KMS-11 (cell line): Measurements from ENCODE around the gene OR56B4.
A peak's percentile ranks its signal among the peaks of the same experiment; 100 is the strongest.
"Not testable (repeated sequence)": the region's sequence is repeated elsewhere in the genome, so short reads cannot be mapped to it uniquely, and the experiment has no call there.

Experiments used
- H2AFZ ChIP-seq: fragments of 200-600 bp; sonication (generic); 2 replicates; pipeline ENCODE4 v1.6.1; 2016; ENCODE audit warnings: antibody characterized with exemption, mixed run types, low read depth
- H3K27ac ChIP-seq: fragments of 200-600 bp; sonication (generic); 2 replicates; pipeline ENCODE4 v1.6.1; 2016; ENCODE audit warnings: mild to moderate bottlenecking, mixed run types
- H3K27me3 ChIP-seq: fragments of 200-600 bp; sonication (generic); 2 replicates; pipeline ENCODE4 v1.6.1; 2017; ENCODE audit warnings: mild to moderate bottlenecking, low read depth, mixed run types, moderate library complexity; ENCODE audit not compliant: insufficient read depth
- H3K36me3 ChIP-seq: fragments of 200-600 bp; sonication (generic); 2 replicates; pipeline ENCODE4 v1.6.1; 2017; ENCODE audit warnings: mild to moderate bottlenecking, mixed run types; ENCODE audit not compliant: insufficient read depth
- H3K4me1 ChIP-seq: fragments of 200-600 bp; sonication (generic); 2 replicates; pipeline ENCODE4 v1.6.1; 2016; ENCODE audit warnings: mild to moderate bottlenecking, low read depth, mixed run types; ENCODE audit not compliant: poor library complexity, severe bottlenecking
- H3K4me2 ChIP-seq: fragments of 200-600 bp; sonication (generic); 2 replicates; pipeline ENCODE4 v1.7.0; 2016; ENCODE audit warnings: mild to moderate bottlenecking, mixed run types
- H3K4me3 ChIP-seq: fragments of 200-600 bp; sonication (generic); IDR thresholded peaks from 2 replicates; pipeline ENCODE4 v1.6.1; 2017; ENCODE audit warnings: low read depth, low read length, mixed read lengths; ENCODE audit not compliant: insufficient read depth
- H3K79me2 ChIP-seq: fragments of 200-600 bp; sonication (generic); 2 replicates; pipeline ENCODE4 v1.6.1; 2016; ENCODE audit warnings: low read depth, mixed run types; ENCODE audit not compliant: insufficient read depth
- H3K9ac ChIP-seq: fragments of 200-600 bp; sonication (generic); 2 replicates; pipeline ENCODE4 v1.6.1; 2016; ENCODE audit warnings: mild to moderate bottlenecking, mixed run types
- H4K20me1 ChIP-seq: fragments of 200-600 bp; sonication (generic); 2 replicates; pipeline ENCODE4 v1.6.1; 2016; ENCODE audit warnings: mild to moderate bottlenecking, mixed run types; ENCODE audit not compliant: insufficient read depth
- TF ChIP-seq, protein P1 (sequence below): fragments of 200-600 bp; sonication (generic); conservative IDR thresholded peaks from 2 replicates; pipeline ENCODE4 v1.6.1; 2017; ENCODE audit warnings: low read depth, mild to moderate bottlenecking, antibody characterized with exemption, low read length, moderate library complexity, mixed read lengths

OR56B4 gene

DNA sequence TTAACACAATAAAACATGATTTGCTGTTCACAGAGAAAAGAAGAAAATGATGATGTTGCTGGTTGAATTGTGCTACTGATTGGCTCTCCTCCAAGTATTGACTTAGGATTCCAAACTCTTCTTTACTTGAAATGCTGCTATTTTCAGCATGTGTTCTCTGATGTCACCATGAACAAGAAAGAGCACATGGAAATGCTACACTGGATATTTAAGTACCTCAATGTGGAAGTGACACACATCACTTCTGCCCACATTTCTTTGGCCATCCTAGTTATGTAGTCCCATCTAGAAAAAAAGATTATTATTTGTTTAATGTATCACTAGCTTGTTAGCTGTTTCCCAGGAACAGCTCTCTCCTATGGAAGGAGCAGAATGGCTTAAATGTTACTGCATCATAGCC, 35.5 kb downstream of the OR56B4 start:
- Histone ChIP-seq H3K4me3 (no peak overlapping the region), H3K79me2 (no peaks in the 10 kb centered on the region), H4K20me1 (no peaks in the 10 kb centered on the region), H3K4me2 (no peak overlapping the region), H3K27ac (no peak overlapping the region), H3K4me1 (no peaks in the 10 kb centered on the region), H2AFZ (no peak overlapping the region), H3K9ac (no peak overlapping the region), H3K36me3 (no peaks in the 10 kb centered on the region), H3K27me3 (no peaks in the 10 kb centered on the region)
- TF ChIP-seq, protein P1, sequence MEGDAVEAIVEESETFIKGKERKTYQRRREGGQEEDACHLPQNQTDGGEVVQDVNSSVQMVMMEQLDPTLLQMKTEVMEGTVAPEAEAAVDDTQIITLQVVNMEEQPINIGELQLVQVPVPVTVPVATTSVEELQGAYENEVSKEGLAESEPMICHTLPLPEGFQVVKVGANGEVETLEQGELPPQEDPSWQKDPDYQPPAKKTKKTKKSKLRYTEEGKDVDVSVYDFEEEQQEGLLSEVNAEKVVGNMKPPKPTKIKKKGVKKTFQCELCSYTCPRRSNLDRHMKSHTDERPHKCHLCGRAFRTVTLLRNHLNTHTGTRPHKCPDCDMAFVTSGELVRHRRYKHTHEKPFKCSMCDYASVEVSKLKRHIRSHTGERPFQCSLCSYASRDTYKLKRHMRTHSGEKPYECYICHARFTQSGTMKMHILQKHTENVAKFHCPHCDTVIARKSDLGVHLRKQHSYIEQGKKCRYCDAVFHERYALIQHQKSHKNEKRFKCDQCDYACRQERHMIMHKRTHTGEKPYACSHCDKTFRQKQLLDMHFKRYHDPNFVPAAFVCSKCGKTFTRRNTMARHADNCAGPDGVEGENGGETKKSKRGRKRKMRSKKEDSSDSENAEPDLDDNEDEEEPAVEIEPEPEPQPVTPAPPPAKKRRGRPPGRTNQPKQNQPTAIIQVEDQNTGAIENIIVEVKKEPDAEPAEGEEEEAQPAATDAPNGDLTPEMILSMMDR, result no peak

DNA sequence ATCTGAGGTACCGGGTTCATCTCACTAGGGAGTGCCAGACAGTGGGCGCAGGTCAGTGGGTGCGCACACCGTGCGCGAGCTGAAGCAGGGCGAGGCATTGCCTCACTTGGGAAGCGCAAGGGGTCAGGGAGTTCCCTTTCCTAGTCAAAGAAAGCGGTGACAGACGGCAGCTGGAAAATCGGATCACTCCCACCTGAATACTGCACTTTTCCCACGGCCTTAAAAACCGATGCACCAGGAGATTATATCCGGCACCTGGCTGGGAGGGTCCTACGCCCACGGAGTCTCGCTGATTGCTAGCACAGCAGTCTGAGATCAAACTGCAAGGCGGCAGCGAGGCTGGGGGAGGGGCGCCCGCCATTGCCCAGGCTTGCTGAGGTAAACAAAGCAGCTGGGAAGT, 36.3 kb downstream of the OR56B4 start:
- not testable (repeated sequence) for H3K9ac ChIP-seq, H3K27ac ChIP-seq, H3K27me3 ChIP-seq

DNA sequence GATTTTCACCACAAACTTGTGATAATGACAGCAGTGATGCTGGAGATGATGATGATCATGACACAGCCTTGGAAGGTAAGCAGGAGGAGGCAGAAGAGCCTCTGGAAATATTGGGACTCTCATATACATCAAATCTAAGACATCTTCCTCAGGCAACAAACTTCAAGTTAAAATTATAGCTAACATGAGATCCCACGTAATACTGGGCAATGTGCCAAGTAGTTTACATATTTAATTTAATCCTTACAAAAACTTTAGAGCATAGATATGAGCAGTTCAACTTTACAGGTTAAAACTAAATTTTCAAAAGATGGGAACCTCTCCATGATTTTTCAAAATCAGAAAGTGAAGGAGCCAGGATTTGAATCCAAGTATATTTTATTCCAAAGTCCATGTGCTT, 43.6 kb downstream of the OR56B4 start:
- Histone ChIP-seq H3K4me3 (no peak overlapping the region), H3K27ac (no peak overlapping the region), H2AFZ (no peak overlapping the region), H3K36me3 (no peaks in the 10 kb centered on the region), H3K27me3 (no peaks in the 10 kb centered on the region), H3K79me2 (no peaks in the 10 kb centered on the region), H3K4me1 (no peaks in the 10 kb centered on the region), H4K20me1 (no peaks in the 10 kb centered on the region), H3K4me2 (no peak overlapping the region), H3K9ac (no peak overlapping the region)
- TF ChIP-seq, protein P1, result no peak

More for the DNA sequence above, 36.3 kb downstream of the OR56B4 start:
- not testable (repeated sequence) for H3K79me2 ChIP-seq, H3K4me1 ChIP-seq, H3K36me3 ChIP-seq, H2AFZ ChIP-seq, H4K20me1 ChIP-seq, H3K4me3 ChIP-seq, H3K4me2 ChIP-seq

DNA sequence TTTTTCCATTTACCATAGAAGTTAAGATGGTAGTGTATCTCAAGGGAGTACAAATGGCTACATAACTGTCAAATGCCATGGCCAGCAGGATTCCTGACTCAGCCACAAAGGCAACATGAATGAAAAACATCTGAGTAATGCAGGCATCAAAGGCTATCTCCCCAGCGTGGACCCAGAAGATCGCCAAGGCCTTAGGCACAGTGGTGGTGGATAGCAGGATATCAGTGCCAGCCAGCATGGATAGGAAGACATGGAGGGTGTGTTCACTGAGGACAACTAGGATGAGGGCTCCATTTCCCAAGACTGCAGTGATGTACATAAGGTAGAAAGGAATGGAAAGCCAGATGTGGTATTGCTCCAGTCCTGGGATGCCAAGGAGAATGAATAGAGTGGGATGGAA, 44.6 kb downstream of the OR56B4 start:
- Histone ChIP-seq H3K27ac (no peak overlapping the region), H3K36me3 (no peaks in the 10 kb centered on the region), H3K27me3 (no peaks in the 10 kb centered on the region), H3K4me1 (no peaks in the 10 kb centered on the region), H4K20me1 (no peaks in the 10 kb centered on the region), H3K4me2 (no peak overlapping the region), H3K4me3 (no peak overlapping the region), H3K9ac (no peak overlapping the region), H2AFZ (no peak overlapping the region), H3K79me2 (no peaks in the 10 kb centered on the region)
- TF ChIP-seq, protein P1, result no peak

DNA sequence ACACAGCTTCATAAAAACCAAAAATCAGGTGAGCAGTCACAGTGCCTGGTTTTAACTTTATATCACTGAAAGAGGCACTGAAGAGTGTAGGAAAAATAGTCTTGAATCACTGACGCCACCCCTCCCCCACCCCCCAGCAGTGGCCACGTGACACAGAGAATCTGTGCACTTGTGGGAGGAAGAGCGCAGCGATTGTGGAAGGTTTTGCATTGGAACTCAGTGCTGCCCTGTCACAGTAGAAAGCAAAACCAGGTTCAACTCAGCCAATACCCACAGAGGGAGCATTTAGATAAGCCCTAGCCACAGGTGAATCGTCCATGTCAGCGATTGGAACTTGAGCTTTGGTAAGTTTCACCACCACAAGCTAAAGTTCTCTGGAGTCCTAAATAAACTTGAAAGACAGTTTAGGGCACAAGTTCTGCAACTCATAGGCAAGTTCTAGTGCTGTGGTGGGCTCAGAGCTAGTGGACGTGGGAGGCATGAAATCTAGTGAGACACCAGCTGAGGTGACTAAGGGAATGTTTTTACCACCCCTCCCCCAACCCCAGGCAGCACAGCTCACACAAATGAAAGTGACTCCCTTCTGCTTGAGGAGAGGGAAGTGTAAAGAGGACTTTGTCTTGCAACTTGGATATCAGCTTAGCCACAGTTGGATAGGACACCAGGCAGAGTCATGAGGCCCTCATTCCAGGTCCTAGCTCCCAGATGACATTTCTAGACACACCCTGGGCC, 49.3 kb downstream of the OR56B4 start:
- Histone ChIP-seq H3K9ac (peak overlapping the region; percentile 39; the same call in 1 of the 2 replicates), H3K79me2 (no peaks in the 10 kb centered on the region), H3K36me3 (no peaks in the 10 kb centered on the region), H3K4me3 (no peak overlapping the region), H3K27ac (peak overlapping the region; percentile 69), H3K4me1 (no peaks in the 10 kb centered on the region), H2AFZ (peak overlapping the region; percentile 55), H4K20me1 (no peaks in the 10 kb centered on the region), H3K4me2 (peak overlapping the region; percentile 4; the same call in 1 of the 2 replicates), H3K27me3 (no peaks in the 10 kb centered on the region)
- TF ChIP-seq, protein P1, result no peak
